Measurements from ENCODE around the gene SLC9B1.

GRCh38 chr4:102883278-102883677 is 136.2 kb downstream of the SLC9B1 start:
- TF ChIP-seq, protein P1, sequence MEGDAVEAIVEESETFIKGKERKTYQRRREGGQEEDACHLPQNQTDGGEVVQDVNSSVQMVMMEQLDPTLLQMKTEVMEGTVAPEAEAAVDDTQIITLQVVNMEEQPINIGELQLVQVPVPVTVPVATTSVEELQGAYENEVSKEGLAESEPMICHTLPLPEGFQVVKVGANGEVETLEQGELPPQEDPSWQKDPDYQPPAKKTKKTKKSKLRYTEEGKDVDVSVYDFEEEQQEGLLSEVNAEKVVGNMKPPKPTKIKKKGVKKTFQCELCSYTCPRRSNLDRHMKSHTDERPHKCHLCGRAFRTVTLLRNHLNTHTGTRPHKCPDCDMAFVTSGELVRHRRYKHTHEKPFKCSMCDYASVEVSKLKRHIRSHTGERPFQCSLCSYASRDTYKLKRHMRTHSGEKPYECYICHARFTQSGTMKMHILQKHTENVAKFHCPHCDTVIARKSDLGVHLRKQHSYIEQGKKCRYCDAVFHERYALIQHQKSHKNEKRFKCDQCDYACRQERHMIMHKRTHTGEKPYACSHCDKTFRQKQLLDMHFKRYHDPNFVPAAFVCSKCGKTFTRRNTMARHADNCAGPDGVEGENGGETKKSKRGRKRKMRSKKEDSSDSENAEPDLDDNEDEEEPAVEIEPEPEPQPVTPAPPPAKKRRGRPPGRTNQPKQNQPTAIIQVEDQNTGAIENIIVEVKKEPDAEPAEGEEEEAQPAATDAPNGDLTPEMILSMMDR (IDR thresholded peaks at IDR 0.05) = no peak
- TF ChIP-seq POLR2A (IDR thresholded peaks at IDR 0.05) (no peak), POLR2AphosphoS5 (IDR thresholded peaks at IDR 0.05) (no peak)
